Thyroid gland (tissue), 4 donors: ENCODE results near the gene AIF1. TPM values are rescaled to one million over a fixed set of nuclear protein-coding genes. Genes with fewer than 3 reads are reported as not detected.

Source experiments
- DNase-seq, 2 donors: peaks; one replicate each; pipeline ENCODE4 v3.0.0-alpha.2; 2019
- H3K27ac ChIP-seq, 3 donors: fragments of 200-600 bp; sonication (generic); 1 replicate in 2 of 3; 2 replicates in 1 of 3; pipeline ENCODE4 v1.5.1; 2016 to 2019; ENCODE audit warnings: mild to moderate bottlenecking in 1 of 3, moderate library complexity in 1 of 3
- H3K27me3 ChIP-seq: fragments of 200-600 bp; sonication (generic); one replicate; pipeline ENCODE4 v1.5.1; 2019
- H3K36me3 ChIP-seq, 2 donors: fragments of 200-600 bp; sonication (generic); one replicate each; pipeline ENCODE4 v1.5.1; 2016 to 2019
- H3K4me1 ChIP-seq, 2 donors: fragments of 200-600 bp; sonication (generic); one replicate each; pipeline ENCODE4 v1.5.1; 2017 to 2019
- H3K4me3 ChIP-seq, 3 donors: fragments of 200-600 bp; sonication (generic); replicated peaks in 1 of 3; 1 replicate in 2 of 3; 2 replicates in 1 of 3; pipeline ENCODE4 v1.5.1; 2016; ENCODE audit warnings: mild to moderate bottlenecking in 1 of 3
- H3K9me3 ChIP-seq: fragments of 200-600 bp; sonication (generic); one replicate; pipeline ENCODE4 v1.5.1; 2017
- CTCF ChIP-seq, 6 experiments: fragments of 200-600 bp in 3 of 6; fragments of 450-650 bp in 3 of 6; sonication (generic) in 3 of 6; IDR thresholded peaks; one replicate each; pipeline ENCODE4 v1.5.1; 2016 to 2019; ENCODE audit warnings: antibody characterized with exemption in 6 of 6, mild to moderate bottlenecking in 2 of 6, inconsistent platforms in 1 of 6, moderate library complexity in 1 of 6
- POLR2A ChIP-seq, 2 donors: fragments of 450-650 bp; IDR thresholded peaks; one replicate each; pipeline ENCODE4 v1.6.1; 2017; ENCODE audit warnings: antibody characterized with exemption in 2 of 2, mild to moderate bottlenecking in 2 of 2, moderate library complexity in 1 of 2
- WGBS, 2 donors: methylation state at CpG; one replicate each; pipeline ENCODE4 v1.1.5; 2017; 5-methylcytosine and 5-hydroxymethylcytosine counted together
- intact Hi-C: fragments of 100-400 bp; cut with DNase I; formaldehyde crosslinking; loops from one replicate; pipeline ENCODE4 v1.15.1; 2023
- total RNA-seq, 4 donors: library from RNA; depleted of rRNA; stranded (reverse); fragments of >200 nt; gene quantifications; one replicate each; pipeline ENCODE4 v1.2.3, GENCODE V29; 2016

The AIF1 gene
- total RNA-seq, 4 donors from 2014 or later: 8.1 to 37.8 (median 17.6) TPM

- no peak for DNase-seq
- H3K27ac ChIP-seq: no peak overlapping the region
- H3K27me3 ChIP-seq: no peaks in the 10 kb centered on the region
- 97 to 98% methylated on average over 19 of the region's 19 CpGs for WGBS, 2 donors
- peaks cover 87 to 95% of the 10 kb centered on the region in 2 donors for H3K36me3 ChIP-seq
- no peaks in the 10 kb centered on the region for H3K9me3 ChIP-seq
- H3K4me1 ChIP-seq: no peaks in the 10 kb centered on the region
- no peak overlapping the region for H3K4me3 ChIP-seq
- TF ChIP-seq CTCF (IDR thresholded peaks at IDR 0.05) (no peak), POLR2A (IDR thresholded peaks at IDR 0.05) (no peak)
- intact Hi-C loops: no loop called here
Measured at GRCh38 chr6:31627690-31628287, 12.8 kb downstream of the AIF1 start.

- H3K27ac ChIP-seq: no peak overlapping the region
- no peak for TF ChIP-seq CTCF (IDR thresholded peaks at IDR 0.05)
- TF ChIP-seq POLR2A (IDR thresholded peaks at IDR 0.05): no peak
- intact Hi-C loops: no loop called here
- WGBS, 2 donors: 88 to 95% methylated on average over 7 of the region's 7 CpGs
- no peaks in the 10 kb centered on the region for H3K9me3 ChIP-seq
- H3K4me3 ChIP-seq: no peak overlapping the region
- no peak for DNase-seq
- no peaks in the 10 kb centered on the region for H3K4me1 ChIP-seq
- peaks cover 96 to 99% of the 10 kb centered on the region in 2 donors for H3K36me3 ChIP-seq
- no peaks in the 10 kb centered on the region for H3K27me3 ChIP-seq
Measured at GRCh38 chr6:31629014-31629413, 14.0 kb downstream of the AIF1 start.

GRCh38 chr6:31630177-31630934, 15.3 kb downstream of the AIF1 start:
- Histone ChIP-seq H3K4me1 (no peaks in the 10 kb centered on the region), H3K27me3 (no peaks in the 10 kb centered on the region), H3K27ac (no peak overlapping the region), H3K9me3 (no peaks in the 10 kb centered on the region), H3K4me3 (no peak overlapping the region), H3K36me3 (peaks cover 95 to 99% of the 10 kb centered on the region in 2 donors)
- WGBS, 2 donors: 93 to 94% methylated on average over 25 of the region's 25 CpGs
- no peak for DNase-seq
- intact Hi-C loops: no loop called here
- TF ChIP-seq CTCF (IDR thresholded peaks at IDR 0.05): no peak

GRCh38 chr6:31631209-31631608, 16.2 kb downstream of the AIF1 start:
- H3K27ac ChIP-seq: no peak overlapping the region
- intact Hi-C loops: no loop called here
- H3K4me1 ChIP-seq: no peaks in the 10 kb centered on the region
- WGBS, 2 donors: 87 to 96% methylated on average over 9 to 12 of the region's 16 CpGs
- no peak for DNase-seq
- H3K36me3 ChIP-seq: peaks cover 95 to 99% of the 10 kb centered on the region in 2 donors
- H3K9me3 ChIP-seq: no peaks in the 10 kb centered on the region
- H3K27me3 ChIP-seq: no peaks in the 10 kb centered on the region
- no peak overlapping the region for H3K4me3 ChIP-seq
- TF ChIP-seq POLR2A (IDR thresholded peaks at IDR 0.05) (no peak), CTCF (IDR thresholded peaks at IDR 0.05) (no peak)

- no peaks in the 10 kb centered on the region for H3K4me1 ChIP-seq
- 91 to 94% methylated on average over 25 to 29 of the region's 32 CpGs for WGBS, 2 donors
- DNase-seq: no peak
- H3K9me3 ChIP-seq: no peaks in the 10 kb centered on the region
- no peak overlapping the region for H3K4me3 ChIP-seq
- intact Hi-C loops: no loop called here
- TF ChIP-seq POLR2A (IDR thresholded peaks at IDR 0.05) (no peak), CTCF (IDR thresholded peaks at IDR 0.05) (no peak)
- H3K27me3 ChIP-seq: no peaks in the 10 kb centered on the region
- no peak overlapping the region for H3K27ac ChIP-seq
- peaks cover 95 to 99% of the 10 kb centered on the region in 2 donors for H3K36me3 ChIP-seq
Measured at GRCh38 chr6:31631681-31632278, 16.7 kb downstream of the AIF1 start.
